K562 (cell line): ENCODE results near the gene AKNA. TPM values are rescaled to one million over a fixed set of nuclear protein-coding genes. Genes with fewer than 3 reads are reported as not detected.
"Not testable (repeated sequence)": the region's sequence is repeated elsewhere in the genome, so short reads cannot be mapped to it uniquely, and the experiment has no call there.

ENCODE experiments used
- ATAC-seq: fragments of 200-7000 bp; cut with Tn5 transposase; 3 replicates; pipeline ENCODE4 v1.9.1; 2020; ENCODE audit warnings: moderate library complexity
- BruUV-seq: library from RNA; stranded (reverse); fragments of 400-500 nt; replicated peaks from 2 replicates; lab custom pipeline; 2021; lab: Mats Ljungman, UMichigan
- CTCF ChIA-PET: fragments of 300-600 bp; formaldehyde crosslinking; extraction: SDS; loops from one replicate; lab custom pipeline; 2021; ENCODE audit warnings: low intra/inter-chr PET ratio; lab: Yijun Ruan, JAX
- POLR2A ChIA-PET: fragments of 300-600, 350-650 bp; sonication (Branson Sonifier 250); formaldehyde crosslinking; extraction: SDS; loops from one replicate; lab custom pipeline; 2021; ENCODE audit warnings: antibody characterized with exemption, inconsistent platforms; lab: Yijun Ruan, JAX
- DNase-seq, 4 experiments: peaks; one replicate each; pipeline versions ENCODE4 v3.0.0 to v3.0.0-alpha.2; 2011 to 2018; ENCODE audit warnings: low spot score in 3 of 4, mixed read lengths in 3 of 4; ENCODE audit errors: extremely low read depth in 1 of 4
- FAIRE-seq: peaks from 2 replicates; lab custom pipeline; 2011; peaks lifted over from hg19 to GRCh38; lab: Jason Lieb, UNC
- H2AFZ ChIP-seq: 2 replicates; pipeline ENCODE4 v1.6.0; 2011; ENCODE audit warnings: low read depth, low read length, control low read depth, inconsistent platforms
- H3K27ac ChIP-seq: fragments of 200-600 bp; 3 replicates; pipeline ENCODE4 v1.8.0; 2011; ENCODE audit warnings: low read depth, mild to moderate bottlenecking, control low read depth, inconsistent platforms, low read length, moderate library complexity, mixed read lengths; ENCODE audit errors: extremely low read depth
- H3K27me3 ChIP-seq, 2 experiments: fragments of 300-600 bp in 1 of 2; 2 replicates in 1 of 2; 3 replicates in 1 of 2; pipeline versions ENCODE4 v1.6.0 to v1.8.0; 2011; ENCODE audit warnings: inconsistent platforms in 2 of 2, low read length in 2 of 2, mild to moderate bottlenecking in 1 of 2, mixed read lengths in 1 of 2, moderate library complexity in 1 of 2; ENCODE audit not compliant: control insufficient read depth in 2 of 2, insufficient read depth in 2 of 2
- H3K36me3 ChIP-seq: fragments of 300-600 bp; 3 replicates; pipeline ENCODE4 v1.8.0; 2011; ENCODE audit warnings: mild to moderate bottlenecking, low read length, inconsistent platforms; ENCODE audit not compliant: control insufficient read depth, insufficient read depth
- H3K4me1 ChIP-seq, 2 experiments: fragments of 200-600 bp in 1 of 2; replicated peaks in 1 of 2; 2 replicates in 1 of 2; 3 replicates in 1 of 2; pipeline versions ENCODE4 v1.5.1 to v1.8.0; 2011; ENCODE audit warnings: inconsistent platforms in 2 of 2, low read length in 2 of 2, mild to moderate bottlenecking in 1 of 2, mixed read lengths in 1 of 2, moderate library complexity in 1 of 2; ENCODE audit not compliant: control insufficient read depth in 2 of 2, insufficient read depth in 2 of 2
- H3K4me2 ChIP-seq: 2 replicates; pipeline ENCODE4 v1.6.1; 2011; ENCODE audit warnings: low read length, control low read depth, inconsistent platforms, mixed read lengths; ENCODE audit not compliant: insufficient read depth
- H3K4me3 ChIP-seq: fragments of 200-600 bp; sonication (generic), shearing (Covaris generic); 2 replicates; pipeline ENCODE4 v1.5.1; 2016; ENCODE audit warnings: control low read depth, inconsistent platforms
- H3K79me2 ChIP-seq: fragments of 200-600 bp; 3 replicates; pipeline ENCODE4 v1.8.0; 2011; ENCODE audit warnings: low read length, inconsistent platforms; ENCODE audit not compliant: control insufficient read depth, insufficient read depth
- H3K9ac ChIP-seq, 2 experiments: 2 replicates each; pipeline versions ENCODE4 v1.6.0 to v1.6.1; 2011; ENCODE audit warnings: low read depth in 2 of 2, low read length in 2 of 2, control low read depth in 1 of 2, inconsistent platforms in 1 of 2, mild to moderate bottlenecking in 1 of 2, mixed read lengths in 1 of 2; ENCODE audit not compliant: insufficient read depth in 1 of 2
- H3K9me1 ChIP-seq: one replicate; pipeline ENCODE4 v1.6.0; 2011; ENCODE audit warnings: inconsistent platforms, mild to moderate bottlenecking, low read length, moderate library complexity; ENCODE audit not compliant: control insufficient read depth, insufficient read depth
- H3K9me3 ChIP-seq: replicated peaks from 2 replicates; pipeline ENCODE4 v1.5.1; 2011; ENCODE audit warnings: low read depth, low read length, inconsistent platforms; ENCODE audit not compliant: control insufficient read depth, insufficient read depth
- H4K20me1 ChIP-seq: replicated peaks from 2 replicates; pipeline ENCODE4 v1.6.1; 2011; ENCODE audit warnings: low read length, inconsistent platforms, mixed read lengths; ENCODE audit not compliant: control insufficient read depth, insufficient read depth
- BDP1 ChIP-seq: IDR thresholded peaks from 3 replicates; pipeline ENCODE4 v1.6.1; 2011; ENCODE audit not compliant: insufficient read length, insufficient read depth
- IRF2 ChIP-seq: sonication (generic); formaldehyde crosslinking; IDR thresholded peaks from 2 replicates; pipeline ENCODE4 v1.8.1; 2022; ENCODE audit warnings: mild to moderate bottlenecking, missing genetic modification reagents
- PHF8 ChIP-seq: fragments of 200-600 bp; sonication (generic); IDR thresholded peaks from 2 replicates; pipeline ENCODE4 v1.6.1; 2012; ENCODE audit warnings: mixed run types, mild to moderate bottlenecking, inconsistent platforms, low read length, moderate library complexity, borderline replicate concordance
- U2AF1 ChIP-seq: fragments of 200-400 bp; formaldehyde crosslinking; optimal IDR thresholded peaks from 2 replicates; pipeline ENCODE3; 2017; ENCODE audit warnings: mild to moderate bottlenecking, low read depth, low read length, moderate library complexity
- XRCC3 ChIP-seq: fragments of 450-650 bp; IDR thresholded peaks from 2 replicates; pipeline ENCODE4 v1.6.1; 2017; ENCODE audit warnings: mild to moderate bottlenecking, moderate library complexity
- WGBS: fragments of 100-300 bp; shearing (Covaris generic); methylation state at CpG from one replicate; pipeline ENCODE4 v1.1.6; 2016; ENCODE audit warnings: low coverage, mixed read lengths; ENCODE audit not compliant: insufficient coverage; ENCODE audit errors: missing lambda C conversion rate; 5-methylcytosine and 5-hydroxymethylcytosine counted together
- in situ Hi-C: fragments of 300-500 bp; cut with MboI; formaldehyde crosslinking; loops from 4 replicates; pipeline ENCODE4 v1.15.0; 2018; ENCODE audit warnings: inconsistent platforms, mixed read lengths
- intact Hi-C: fragments of 100-400 bp; cut with micrococcal nuclease; formaldehyde crosslinking; loops from 2 replicates; pipeline ENCODE4 v1.14.2; 2022
- polyA plus RNA-seq, 8 experiments: library from polyadenylated mRNA; depleted of rRNA in 4 of 8; stranded (reverse) in 5 of 8; unstranded in 3 of 8; fragments of >200 nt; fragmentation: Nextera tagmentation in 2 of 8; fragmentation: Illumina TruSeq in 1 of 8; extraction: Ambion mirVana in 2 of 8; extraction: Trizol in 1 of 8; gene quantifications; 2 replicates each; pipeline versions ENCODE4 v1.2.1 to v1.2.3, GENCODE V29; 2011 to 2014; ENCODE audit warnings: inconsistent platforms in 1 of 8, missing spikeins in 1 of 8
- total RNA-seq, 7 experiments: library from RNA; depleted of rRNA in 6 of 7; stranded (reverse); fragments of >200 nt in 6 of 7; fragmentation: Illumina TruSeq in 2 of 7; extraction: Trizol in 2 of 7; gene quantifications; 2 replicates each; pipeline versions ENCODE4 v1.2.1 to v1.2.3, GENCODE V29; 2011 to 2021; ENCODE audit warnings: low replicate concordance in 1 of 7

AKNA gene
- total and polyA plus RNA-seq, 9 of the 15 experiments (the other 6 are each of a cell fraction or from before 2014, with no cell fraction given) = 0.29 to 20.5 (median 3.9) TPM

DNA sequence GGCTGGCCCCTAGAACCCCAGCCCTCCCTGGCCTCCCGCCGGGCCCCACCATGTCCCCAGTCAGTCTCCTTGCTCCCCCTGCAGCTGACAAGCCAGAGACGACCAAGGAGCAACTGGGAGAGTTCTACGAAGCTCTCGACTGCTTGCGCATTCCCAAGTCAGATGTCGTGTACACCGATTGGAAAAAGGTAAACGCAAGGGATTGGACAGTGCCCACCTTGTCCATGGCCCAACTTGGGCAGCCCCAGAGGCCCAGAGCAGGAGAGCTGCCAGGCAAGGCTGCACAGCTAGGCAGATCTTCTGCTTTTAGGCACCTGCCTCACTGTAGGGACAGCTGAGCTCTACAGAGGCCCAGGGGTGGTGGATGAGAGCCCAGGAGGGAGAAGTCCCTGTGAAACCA lies 62.8 kb downstream of the AKNA start:
- WGBS = 1% methylated on average over 7 of the region's 9 CpGs
- CTCF ChIA-PET, H3K4me2 ChIP-seq, intact Hi-C loops, H4K20me1 ChIP-seq, DNase-seq, H2AFZ ChIP-seq, H3K9me3 ChIP-seq, H3K9me1 ChIP-seq, H3K27ac ChIP-seq, H3K4me3 ChIP-seq, H3K9ac ChIP-seq, BruUV-seq, H3K79me2 ChIP-seq, FAIRE-seq, in situ Hi-C loops, H3K4me1 ChIP-seq, H3K36me3 ChIP-seq: not testable (repeated sequence)
- POLR2A ChIA-PET = interaction anchor here (0.6 kb wide), 1 partner anchor 42 kb away, joined by 3 read pairs; no protein-coding TSS in a partner anchor
- peaks cover 29 to 56% of the 10 kb centered on the region in 2 experiments; a peak in 4 of 5 replicates for H3K27me3 ChIP-seq
- peak; percentile 45 for ATAC-seq

- WGBS = 2% methylated on average over 8 of the region's 8 CpGs
- in situ Hi-C loops = no loop called here
- no peaks in the 10 kb centered on the region for H3K9me3 ChIP-seq
- H3K4me1 ChIP-seq = no peaks in the 10 kb centered on the region
- peaks cover 6% of the 10 kb centered on the region; the same call in 1 of the 2 replicates for H4K20me1 ChIP-seq
- no peaks in the 10 kb centered on the region for H3K36me3 ChIP-seq
- no peaks in the 10 kb centered on the region for H3K9me1 ChIP-seq
- H2AFZ ChIP-seq = no peak overlapping the region
- POLR2A ChIA-PET = no interaction called here
- H3K79me2 ChIP-seq = no peaks in the 10 kb centered on the region
- TF ChIP-seq XRCC3 = no peak
- 0 out of 2 replicates have a peak, but pooled peaks have one; percentile 51 for TF ChIP-seq IRF2 (CRISPR knock-in tag)
- no peak for TF ChIP-seq BDP1
- TF ChIP-seq U2AF1 = no peak
- TF ChIP-seq PHF8 = 0 out of 2 replicates have a peak, but pooled peaks have one; percentile 14
- peaks cover 29 to 57% of the 10 kb centered on the region in 2 experiments; a peak in 4 of 5 replicates for H3K27me3 ChIP-seq
- FAIRE-seq = no peak
- BruUV-seq = no TSS peak
- DNase-seq = peak in 1 of 4 experiments; percentile 24
- no peak overlapping the region for H3K4me2 ChIP-seq
- ATAC-seq = no peak; the same call in 2 of the 3 replicates
- intact Hi-C loops = no loop called here
- CTCF ChIA-PET = no interaction called here
- no peak overlapping the region for H3K9ac ChIP-seq
- H3K4me3 ChIP-seq = no peak overlapping the region
- no peak overlapping the region for H3K27ac ChIP-seq
Observed at GRCh38 chr9:114324492-114324891, 63.3 kb downstream of the AKNA start.

GRCh38 chr9:114323849-114324248 lies 63.9 kb downstream of the AKNA start:
- POLR2A ChIA-PET = interaction anchor here (0.7 kb wide), 1 partner anchor 17 kb away, joined by 4 read pairs; no protein-coding TSS in a partner anchor
- not testable (repeated sequence) for H3K4me3 ChIP-seq

More at GRCh38 chr9:114323849-114324248, 63.9 kb downstream of the AKNA start:
- H3K27me3 ChIP-seq = peaks cover 25 to 51% of the 10 kb centered on the region in 2 experiments; a peak in 4 of 5 replicates
- H3K9ac ChIP-seq, DNase-seq, BruUV-seq, ATAC-seq, intact Hi-C loops, H3K4me1 ChIP-seq, H3K4me2 ChIP-seq, H3K79me2 ChIP-seq, H3K36me3 ChIP-seq, H4K20me1 ChIP-seq, H3K27ac ChIP-seq, FAIRE-seq, in situ Hi-C loops, H2AFZ ChIP-seq, H3K9me1 ChIP-seq, H3K9me3 ChIP-seq, CTCF ChIA-PET: not testable (repeated sequence)
- WGBS = 0% methylated on average over 6 of the region's 6 CpGs
